ENCODE results near the gene FAM168B.

FAM168B gene

GRCh38 chr2:131004446-131005209, 88.6 kb downstream of the FAM168B start:
- H3K4me3 ChIP-seq (ENCODE audit: low read length) = no peak overlapping the region
- no peak for DNase-seq (ENCODE audit: low read depth, low spot score)

GRCh38 chr2:130998561-130998960, 94.7 kb downstream of the FAM168B start:
- no peak overlapping the region for H3K4me3 ChIP-seq (ENCODE audit: low read length)
- no peak for DNase-seq (ENCODE audit: low read depth, low spot score)
